H1 (cell line): ENCODE data around the gene GAB2. TPM values are rescaled to one million over a fixed set of nuclear protein-coding genes. Genes with fewer than 3 reads are reported as not detected.

Experiments used
- CTCF ChIA-PET: fragments of 300-600 bp; sonication (Branson Sonifier 250); formaldehyde crosslinking; loops from one replicate; lab custom pipeline; 2021; ENCODE audit not compliant: partially characterized antibody; lab: Charles Lee
- POLR2A ChIA-PET: fragments of 300-600 bp; sonication (Branson Sonifier 250); formaldehyde crosslinking; loops from one replicate; lab custom pipeline; 2021; ENCODE audit warnings: inconsistent platforms; ENCODE audit not compliant: partially characterized antibody; lab: Charles Lee
- DNase-seq, 2 experiments: peaks; one replicate each; pipeline versions ENCODE4 v3.0.0 to v3.0.0-alpha.2; 2010 to 2022; ENCODE audit warnings: low spot score in 2 of 2, low read depth in 1 of 2, mixed read lengths in 1 of 2
- FAIRE-seq: peaks from 2 replicates; lab custom pipeline; 2011; peaks lifted over from hg19 to GRCh38; lab: Jason Lieb, UNC
- H2AFZ ChIP-seq: 2 replicates; pipeline ENCODE4 v1.8.1; 2012; ENCODE audit warnings: low read length, inconsistent platforms
- H2AK5ac ChIP-seq: 2 replicates; pipeline ENCODE4 v1.6.1; 2013; ENCODE audit warnings: low read depth, low read length
- H2BK120ac ChIP-seq: replicated peaks from 2 replicates; pipeline ENCODE3; 2013; ENCODE audit warnings: low read depth, low read length, inconsistent platforms
- H2BK12ac ChIP-seq: 2 replicates; pipeline ENCODE4 v1.6.1; 2013; ENCODE audit warnings: low read depth, low read length
- H2BK15ac ChIP-seq: 2 replicates; pipeline ENCODE4 v1.6.1; 2013; ENCODE audit warnings: low read length
- H2BK20ac ChIP-seq: 2 replicates; pipeline ENCODE4 v1.6.1; 2013; ENCODE audit warnings: low read length
- H2BK5ac ChIP-seq: 2 replicates; pipeline ENCODE4 v1.6.1; 2013; ENCODE audit warnings: low read depth, low read length
- H3K14ac ChIP-seq: 2 replicates; pipeline ENCODE4 v1.6.1; 2013; ENCODE audit warnings: inconsistent platforms; ENCODE audit not compliant: insufficient read length
- H3K18ac ChIP-seq: 2 replicates; pipeline ENCODE4 v1.6.1; 2013; ENCODE audit warnings: low read length; ENCODE audit errors: extremely low read depth
- H3K23ac ChIP-seq: 2 replicates; pipeline ENCODE4 v1.6.1; 2013; ENCODE audit warnings: inconsistent platforms; ENCODE audit not compliant: insufficient read length
- H3K23me2 ChIP-seq: 2 replicates; pipeline ENCODE4 v1.6.1; 2013; ENCODE audit warnings: low read depth, low read length
- H3K27ac ChIP-seq: 2 replicates; pipeline ENCODE4 v1.6.1; 2011; ENCODE audit warnings: low read depth, low read length, inconsistent platforms
- H3K27me3 ChIP-seq, 4 experiments: replicated peaks in 1 of 4; 1 replicate in 1 of 4; 2 replicates in 3 of 4; pipeline versions ENCODE4 v1.6.1 to v1.8.1; 2011 to 2013; ENCODE audit warnings: low read length in 3 of 4, mild to moderate bottlenecking in 3 of 4, inconsistent platforms in 2 of 4, mixed read lengths in 2 of 4, moderate library complexity in 1 of 4; ENCODE audit not compliant: control insufficient read depth in 3 of 4, insufficient read depth in 3 of 4; ENCODE audit errors: extremely low read depth in 1 of 4
- H3K36me3 ChIP-seq, 4 experiments: 2 replicates each; pipeline versions ENCODE4 v1.6.1 to v1.8.1; 2011 to 2013; ENCODE audit warnings: mild to moderate bottlenecking in 4 of 4, low read length in 3 of 4, moderate library complexity in 2 of 4, control low read depth in 1 of 4, inconsistent platforms in 1 of 4; ENCODE audit not compliant: insufficient read depth in 4 of 4, control insufficient read depth in 2 of 4
- H3K4ac ChIP-seq: replicated peaks from 2 replicates; pipeline ENCODE3; 2013; ENCODE audit warnings: low read length, low read depth, mixed read lengths, inconsistent platforms; ENCODE audit not compliant: insufficient read length
- H3K4me1 ChIP-seq, 4 experiments: replicated peaks in 1 of 4; 1 replicate in 1 of 4; 2 replicates in 3 of 4; pipeline versions ENCODE4 v1.6.1 to v1.8.1; 2011 to 2013; ENCODE audit warnings: low read length in 3 of 4, inconsistent platforms in 2 of 4, mixed read lengths in 1 of 4; ENCODE audit not compliant: insufficient read depth in 4 of 4, control insufficient read depth in 3 of 4
- H3K4me2 ChIP-seq, 2 experiments: 2 replicates each; pipeline versions ENCODE4 v1.6.1 to v1.8.1; 2011 to 2013; ENCODE audit warnings: low read depth in 2 of 2, low read length in 2 of 2, control low read depth in 1 of 2, inconsistent platforms in 1 of 2, mild to moderate bottlenecking in 1 of 2; ENCODE audit not compliant: insufficient read depth in 1 of 2
- H3K4me3 ChIP-seq, 4 experiments: fragments of 200-600, 300-600 bp in 1 of 4; sonication (generic), shearing (Covaris generic), sonication (Bioruptor Twin) in 1 of 4; 2 replicates each; pipeline versions ENCODE4 v1.5.1 to v1.8.1; 2011 to 2016; ENCODE audit warnings: low read length in 4 of 4, low read depth in 3 of 4, control low read depth in 2 of 4, inconsistent platforms in 2 of 4, mild to moderate bottlenecking in 2 of 4, mixed read lengths in 1 of 4, moderate library complexity in 1 of 4; ENCODE audit not compliant: insufficient read depth in 2 of 4; ENCODE audit errors: extremely low read depth in 1 of 4
- H3K56ac ChIP-seq: replicated peaks from 2 replicates; pipeline ENCODE3; 2013; ENCODE audit warnings: low read depth, mild to moderate bottlenecking, mixed read lengths, low read length, inconsistent platforms; ENCODE audit not compliant: insufficient read length
- H3K79me1 ChIP-seq: 2 replicates; pipeline ENCODE4 v1.6.1; 2013; ENCODE audit warnings: low read depth, low read length, control low read depth
- H3K79me2 ChIP-seq, 2 experiments: 2 replicates each; pipeline versions ENCODE4 v1.6.1 to v1.8.1; 2012 to 2013; ENCODE audit warnings: low read length in 2 of 2, mild to moderate bottlenecking in 2 of 2, inconsistent platforms in 1 of 2; ENCODE audit not compliant: insufficient read depth in 2 of 2, control insufficient read depth in 1 of 2
- H3K9ac ChIP-seq, 4 experiments: replicated peaks in 1 of 4; 1 replicate in 1 of 4; 2 replicates in 3 of 4; pipeline versions ENCODE4 v1.6.1 to v1.8.1; 2011 to 2013; ENCODE audit warnings: low read depth in 3 of 4, low read length in 3 of 4, control low read depth in 2 of 4, mild to moderate bottlenecking in 2 of 4, moderate library complexity in 2 of 4, inconsistent platforms in 1 of 4; ENCODE audit errors: extremely low read depth in 1 of 4
- H3K9me3 ChIP-seq, 2 experiments: 2 replicates each; pipeline versions ENCODE4 v1.6.1 to v1.8.1; 2012 to 2013; ENCODE audit warnings: mild to moderate bottlenecking in 2 of 2, moderate library complexity in 2 of 2, control low read depth in 1 of 2, inconsistent platforms in 1 of 2, low read depth in 1 of 2, low read length in 1 of 2, mixed read lengths in 1 of 2; ENCODE audit not compliant: insufficient read depth in 2 of 2
- H4K20me1 ChIP-seq, 2 experiments: replicated peaks in 1 of 2; 2 replicates each; pipeline versions ENCODE3 to v1.8.1; 2011 to 2013; ENCODE audit warnings: inconsistent platforms in 2 of 2, low read length in 2 of 2, mild to moderate bottlenecking in 1 of 2; ENCODE audit not compliant: insufficient read depth in 2 of 2, control insufficient read depth in 1 of 2
- H4K5ac ChIP-seq: 2 replicates; pipeline ENCODE4 v1.6.1; 2013; ENCODE audit warnings: low read length, low read depth, mixed read lengths, inconsistent platforms; ENCODE audit not compliant: insufficient read length
- H4K8ac ChIP-seq: 2 replicates; pipeline ENCODE4 v1.8.0; 2013; ENCODE audit warnings: mild to moderate bottlenecking, moderate library complexity, low read length, inconsistent platforms; ENCODE audit not compliant: insufficient read depth; ENCODE audit errors: extremely low read depth
- H4K91ac ChIP-seq: replicated peaks from 2 replicates; pipeline ENCODE3; 2013; ENCODE audit warnings: low read length, mixed read lengths, inconsistent platforms; ENCODE audit not compliant: insufficient read length
- CEBPB ChIP-seq: IDR thresholded peaks from 2 replicates; pipeline ENCODE4 v1.6.1; 2012; ENCODE audit warnings: low read depth, low read length
- CHD2 ChIP-seq: IDR thresholded peaks from 2 replicates; pipeline ENCODE4 v1.6.1; 2012; ENCODE audit warnings: low read length, improper control_type of control experiment
- EGR1 ChIP-seq: IDR thresholded peaks from 2 replicates; pipeline ENCODE4 v1.6.1; 2011; ENCODE audit warnings: low read depth, low read length, borderline replicate concordance
- SIX5 ChIP-seq: IDR thresholded peaks from 2 replicates; pipeline ENCODE4 v1.6.1; 2011; ENCODE audit warnings: mild to moderate bottlenecking, low read depth, low read length
- USF2 ChIP-seq: IDR thresholded peaks from 2 replicates; pipeline ENCODE4 v1.6.1; 2011; ENCODE audit warnings: low read length, improper control_type of control experiment
- WGBS, 2 experiments: shearing (Covaris generic) in 1 of 2; methylation state at CpG; one replicate each; pipeline versions ENCODE4 v1.1.6 to v1.1.7; 2013 to 2015; ENCODE audit warnings: low lambda C conversion rate in 2 of 2, mixed read lengths in 2 of 2, inconsistent platforms in 1 of 2, low coverage in 1 of 2, missing lambda C conversion rate in 1 of 2; ENCODE audit not compliant: insufficient replicate concordance in 2 of 2, insufficient coverage in 1 of 2, insufficient read length in 1 of 2; ENCODE audit errors: extremely low coverage in 1 of 2, missing lambda C conversion rate in 1 of 2; 5-methylcytosine and 5-hydroxymethylcytosine counted together
- polyA plus RNA-seq, 7 experiments: library from polyadenylated mRNA; depleted of rRNA in 3 of 7; stranded (reverse) in 5 of 7; unstranded in 2 of 7; fragments of >200 nt in 5 of 7; fragments of 200-250 nt in 2 of 7; gene quantifications; 1 replicate in 5 of 7; 2 replicates in 1 of 7; 4 replicates in 1 of 7; pipeline versions ENCODE4 v1.2.1 to v1.2.3, GENCODE V29; 2011 to 2013; ENCODE audit warnings: missing spikeins in 2 of 7, mixed read lengths in 2 of 7
- total RNA-seq: library from RNA; stranded (reverse); fragmentation: NEBNext Ultra II Directional; extraction: Animal tissue kit (Norgen Biotek cat#: 25700); gene quantifications from 2 replicates; pipeline ENCODE4 v1.2.1, GENCODE V29; 2021

GAB2 gene
- total and polyA plus RNA-seq, 2 of the 8 experiments (the other 6 are each of a cell fraction or from before 2014, with no cell fraction given) = 6.3 to 14.0 TPM

GRCh38 chr11:78427615-78428265 lies 10.1 kb upstream of the GAB2 start:
- DNase-seq = no peak
- H3K4me3 ChIP-seq = no peak overlapping the region
- H2BK20ac ChIP-seq = no peak overlapping the region
- no peaks in the 10 kb centered on the region for H4K20me1 ChIP-seq
- H3K4me2 ChIP-seq = no peak overlapping the region
- H3K23ac ChIP-seq = no peak overlapping the region
- no peaks in the 10 kb centered on the region for H3K79me2 ChIP-seq
- peaks cover 2% of the 10 kb centered on the region; the same call in 1 of the 2 replicates for H3K23me2 ChIP-seq
- H3K4me1 ChIP-seq = peaks cover 0 to 10% (median 4%) of the 10 kb centered on the region in 4 experiments; a peak in 3 of 7 replicates
- no peaks in the 10 kb centered on the region for H3K9me3 ChIP-seq
- no peaks in the 10 kb centered on the region; a peak in 1 of 8 replicates for H3K36me3 ChIP-seq
- no peaks in the 10 kb centered on the region for H3K79me1 ChIP-seq
- H2BK120ac ChIP-seq = no peak overlapping the region
- no peak overlapping the region for H4K8ac ChIP-seq
- H3K9ac ChIP-seq = no peak overlapping the region; a peak in 1 of 7 replicates
- no peak overlapping the region for H2AFZ ChIP-seq
- no peak overlapping the region for H3K4ac ChIP-seq
- no peak for FAIRE-seq
- H3K27me3 ChIP-seq = no peaks in the 10 kb centered on the region
- H2BK15ac ChIP-seq = no peak overlapping the region
- no peak overlapping the region for H4K91ac ChIP-seq
- H3K56ac ChIP-seq = no peak overlapping the region
- WGBS, 2 experiments = 88% methylated on average over 11 of the region's 11 CpGs; no CpG with 5 or more reads in 1 of the 2 experiments
- no peak overlapping the region for H3K27ac ChIP-seq
- no peak overlapping the region for H2BK5ac ChIP-seq
- ChIA-PET POLR2A (interaction anchor here (5.9 kb wide), 1 partner anchor 9 kb away, joined by 33 read pairs; the partner anchor contains the start of gene GAB2), CTCF (interaction anchor here (0.6 to 6.4 kb wide), 7 partner anchors 8 to 200 kb away, joined by 3 to 87 read pairs (median 6); partner anchors contain the start of gene GAB2)
- H4K5ac ChIP-seq = no peak overlapping the region
- H2AK5ac ChIP-seq = no peak overlapping the region
- H3K18ac ChIP-seq = no peak overlapping the region
- H2BK12ac ChIP-seq = no peak overlapping the region
- H3K14ac ChIP-seq = no peak overlapping the region
- TF ChIP-seq EGR1 (no peak), CHD2 (no peak), USF2 (no peak), CEBPB (no peak), SIX5 (no peak)
